Peyer's patch (tissue), 4 donors: ENCODE results near the gene PIP4K2C. TPM values are rescaled to one million over a fixed set of nuclear protein-coding genes. Genes with fewer than 3 reads are reported as not detected.

Source experiments
- DNase-seq, 3 donors: peaks; one replicate each; pipeline ENCODE4 v3.0.0-alpha.2; 2017 to 2019
- H3K27ac ChIP-seq, 4 donors: fragments of 200-600 bp; sonication (generic); one replicate each; pipeline ENCODE4 v1.5.1; 2016 to 2019
- H3K27me3 ChIP-seq, 2 donors: fragments of 200-600 bp; sonication (generic); one replicate each; pipeline ENCODE4 v1.5.1; 2019
- H3K36me3 ChIP-seq, 3 donors: fragments of 200-600 bp; sonication (generic); one replicate each; pipeline ENCODE4 v1.5.1; 2016 to 2019
- H3K4me1 ChIP-seq, 4 donors: fragments of 200-600 bp; sonication (generic); one replicate each; pipeline ENCODE4 v1.5.1; 2016 to 2019
- H3K4me3 ChIP-seq, 4 donors: fragments of 200-600 bp; sonication (generic); 1 replicate in 3 of 4; 2 replicates in 1 of 4; pipeline ENCODE4 v1.5.1; 2016 to 2019; ENCODE audit warnings: mild to moderate bottlenecking in 1 of 4
- H3K9me3 ChIP-seq, 4 donors: fragments of 200-600 bp; sonication (generic); one replicate each; pipeline ENCODE4 v1.5.1; 2016 to 2019; ENCODE audit warnings: mild to moderate bottlenecking in 1 of 4
- CTCF ChIP-seq, 6 experiments: fragments of 450-650 bp in 4 of 6; fragments of 200-600 bp in 2 of 6; sonication (generic) in 1 of 6; IDR thresholded peaks; one replicate each; pipeline ENCODE4 v1.5.1; 2017 to 2019; ENCODE audit warnings: antibody characterized with exemption in 6 of 6, mild to moderate bottlenecking in 3 of 6, moderate library complexity in 1 of 6
- POLR2A ChIP-seq, 2 donors: fragments of 450-650 bp; IDR thresholded peaks; one replicate each; pipeline ENCODE4 v1.5.1; 2017; ENCODE audit warnings: antibody characterized with exemption in 2 of 2, mild to moderate bottlenecking in 2 of 2, moderate library complexity in 2 of 2
- total RNA-seq, 4 donors: library from RNA; depleted of rRNA; stranded (reverse); fragments of >200 nt; gene quantifications; one replicate each; pipeline ENCODE4 v1.1.0, GENCODE V29; 2016

PIP4K2C gene
- total RNA-seq, 4 donors from 2014 or later = 9.1 to 52.6 (median 37.9) TPM

GRCh38 chr12:57579677-57580465 is 11.1 kb upstream of the PIP4K2C start:
- Histone ChIP-seq H3K27ac (no peak overlapping the region), H3K4me3 (no peak overlapping the region), H3K27me3 (no peaks in the 10 kb centered on the region), H3K9me3 (no peaks in the 10 kb centered on the region), H3K4me1 (no peaks in the 10 kb centered on the region), H3K36me3 (no peaks in the 10 kb centered on the region)
- DNase-seq = no peak
- TF ChIP-seq POLR2A (IDR thresholded peaks at IDR 0.05) (no peak), CTCF (IDR thresholded peaks at IDR 0.05) (no peak)

GRCh38 chr12:57580466-57580795 is 10.6 kb upstream of the PIP4K2C start:
- H3K36me3 ChIP-seq = no peaks in the 10 kb centered on the region
- H3K27ac ChIP-seq = no peak overlapping the region

GRCh38 chr12:57581802-57582201 is 9.2 kb upstream of the PIP4K2C start:
- no peaks in the 10 kb centered on the region for H3K27me3 ChIP-seq
- TF ChIP-seq CTCF (IDR thresholded peaks at IDR 0.05) (no peak), POLR2A (IDR thresholded peaks at IDR 0.05) (no peak)
- H3K9me3 ChIP-seq = no peaks in the 10 kb centered on the region

More at GRCh38 chr12:57580466-57580795, 10.6 kb upstream of the PIP4K2C start:
- Histone ChIP-seq H3K9me3 (no peaks in the 10 kb centered on the region), H3K4me3 (no peak overlapping the region), H3K4me1 (no peaks in the 10 kb centered on the region), H3K27me3 (no peaks in the 10 kb centered on the region)
- DNase-seq = no peak
- TF ChIP-seq CTCF (IDR thresholded peaks at IDR 0.05) = no peak
- no peak for TF ChIP-seq POLR2A (IDR thresholded peaks at IDR 0.05)

GRCh38 chr12:57582440-57582839 is 8.6 kb upstream of the PIP4K2C start:
- Histone ChIP-seq H3K27me3 (no peaks in the 10 kb centered on the region), H3K4me1 (no peaks in the 10 kb centered on the region), H3K27ac (no peak overlapping the region), H3K36me3 (no peaks in the 10 kb centered on the region), H3K4me3 (no peak overlapping the region), H3K9me3 (no peaks in the 10 kb centered on the region)
- TF ChIP-seq CTCF (IDR thresholded peaks at IDR 0.05) = no peak
- no peak for TF ChIP-seq POLR2A (IDR thresholded peaks at IDR 0.05)
- no peak for DNase-seq

More at GRCh38 chr12:57581802-57582201, 9.2 kb upstream of the PIP4K2C start:
- Histone ChIP-seq H3K4me1 (no peaks in the 10 kb centered on the region), H3K4me3 (no peak overlapping the region), H3K27ac (no peak overlapping the region), H3K36me3 (no peaks in the 10 kb centered on the region)
- DNase-seq = no peak

- H3K9me3 ChIP-seq = no peaks in the 10 kb centered on the region
- no peaks in the 10 kb centered on the region for H3K4me1 ChIP-seq
- H3K27me3 ChIP-seq = no peaks in the 10 kb centered on the region
- no peak overlapping the region for H3K4me3 ChIP-seq
- no peaks in the 10 kb centered on the region for H3K36me3 ChIP-seq
- H3K27ac ChIP-seq = no peak overlapping the region
- TF ChIP-seq CTCF (IDR thresholded peaks at IDR 0.05) (peak; percentile 91 to 97 (median 94)), POLR2A (IDR thresholded peaks at IDR 0.05) (no peak)
- peak in 2 of 3 donors; percentile 72 to 87 for DNase-seq
Measured at GRCh38 chr12:57583008-57583831, 7.8 kb upstream of the PIP4K2C start.
